ENCODE data around the gene ELAVL2. TPM values are rescaled to one million over a fixed set of nuclear protein-coding genes. Genes with fewer than 3 reads are reported as not detected.
A peak's percentile ranks its signal among the peaks of the same experiment; 100 is the strongest.

ELAVL2 gene
- total RNA-seq, 1 experiment from 2014 or later = 16.8 TPM

DNA sequence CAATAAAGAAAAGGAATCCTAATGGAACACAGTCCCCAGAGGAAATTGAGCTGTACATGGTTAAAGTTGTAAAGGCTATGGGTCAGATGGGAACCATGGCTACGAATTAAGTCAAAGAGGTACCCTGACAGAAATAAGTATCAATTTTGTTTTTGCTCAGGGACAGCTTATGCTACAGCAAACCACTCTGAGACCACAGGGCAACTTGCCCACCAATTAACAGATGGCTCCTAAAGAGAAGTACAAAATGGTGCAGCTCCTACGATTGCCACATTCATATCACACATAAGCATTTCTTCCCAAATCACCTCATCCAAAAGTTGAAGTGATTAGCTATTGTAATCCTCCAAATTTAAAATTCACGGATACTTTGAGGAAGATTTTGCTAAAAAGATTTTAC is 83.0 kb downstream of the ELAVL2 start:
- no peak overlapping the region for H2BK20ac ChIP-seq (ENCODE audit: low read depth, low read length, poor library complexity, severe bottlenecking)
- no peak overlapping the region for H3K18ac ChIP-seq (ENCODE audit: insufficient read length, low read depth, low read length)
- H3K4me1 ChIP-seq (ENCODE audit: insufficient read depth, low read length) = peaks cover 41% of the 10 kb centered on the region
- H3K27me3 ChIP-seq (ENCODE audit: insufficient read depth, low read length) = no peaks in the 10 kb centered on the region
- H3K4me1 Mint-ChIP-seq = peaks cover 67 to 79% of the 10 kb centered on the region in 2 experiments
- no peak overlapping the region for H3K23ac ChIP-seq (ENCODE audit: insufficient read length, low read depth, low read length)
- no peaks in the 10 kb centered on the region for H3K79me1 ChIP-seq (ENCODE audit: insufficient read depth, low read depth, low read length, poor library complexity, severe bottlenecking)
- WGBS (ENCODE audit: extremely low coverage, insufficient read length, low lambda C conversion rate) = no CpG with 5 or more reads among the region's 3 CpGs
- no peak overlapping the region for H4K8ac ChIP-seq (replicated peaks; ENCODE audit: insufficient read length, low read depth, low read length)
- H3K27ac ChIP-seq (ENCODE audit: insufficient read length, low read depth, low read length) = no peak overlapping the region
- no peak overlapping the region for H3K4me2 ChIP-seq (ENCODE audit: insufficient read depth, insufficient read length, low read length)
- H3K9ac ChIP-seq (ENCODE audit: extremely low read depth, insufficient read length, low read length) = no peak overlapping the region
- H3K23me2 ChIP-seq (ENCODE audit: insufficient read length, low read depth, low read length, poor library complexity, severe bottlenecking) = no peaks in the 10 kb centered on the region
- no peak overlapping the region for H2BK12ac ChIP-seq (ENCODE audit: insufficient read length, low read depth, low read length)
- no peaks in the 10 kb centered on the region for H3K27me3 Mint-ChIP-seq (ENCODE audit: low read depth)
- no peaks in the 10 kb centered on the region for H3K9me3 Mint-ChIP-seq
- no peak overlapping the region for H3T11ph ChIP-seq (ENCODE audit: low read length)
- peaks cover 23% of the 10 kb centered on the region; the same call in 1 of the 2 replicates for H3K79me2 ChIP-seq (ENCODE audit: insufficient read depth, low read length)
- H3K56ac ChIP-seq (ENCODE audit: insufficient read length, low read depth, low read length) = no peak overlapping the region
- no peaks in the 10 kb centered on the region for H4K20me1 ChIP-seq (ENCODE audit: control insufficient read depth, insufficient read depth, insufficient read length)
- H3K36me3 Mint-ChIP-seq (ENCODE audit: insufficient read depth in 1 of 3, low read depth in 3 of 3) = peaks cover 5 to 6% (median 5%) of the 10 kb centered on the region in 3 experiments
- no peak overlapping the region for H3K4ac ChIP-seq (ENCODE audit: low read depth, low read length)
- H3K14ac ChIP-seq (ENCODE audit: insufficient read depth, low read length) = no peak overlapping the region
- H2BK15ac ChIP-seq (ENCODE audit: low read depth, low read length) = no peak overlapping the region
- TF ChIP-seq, protein P1, sequence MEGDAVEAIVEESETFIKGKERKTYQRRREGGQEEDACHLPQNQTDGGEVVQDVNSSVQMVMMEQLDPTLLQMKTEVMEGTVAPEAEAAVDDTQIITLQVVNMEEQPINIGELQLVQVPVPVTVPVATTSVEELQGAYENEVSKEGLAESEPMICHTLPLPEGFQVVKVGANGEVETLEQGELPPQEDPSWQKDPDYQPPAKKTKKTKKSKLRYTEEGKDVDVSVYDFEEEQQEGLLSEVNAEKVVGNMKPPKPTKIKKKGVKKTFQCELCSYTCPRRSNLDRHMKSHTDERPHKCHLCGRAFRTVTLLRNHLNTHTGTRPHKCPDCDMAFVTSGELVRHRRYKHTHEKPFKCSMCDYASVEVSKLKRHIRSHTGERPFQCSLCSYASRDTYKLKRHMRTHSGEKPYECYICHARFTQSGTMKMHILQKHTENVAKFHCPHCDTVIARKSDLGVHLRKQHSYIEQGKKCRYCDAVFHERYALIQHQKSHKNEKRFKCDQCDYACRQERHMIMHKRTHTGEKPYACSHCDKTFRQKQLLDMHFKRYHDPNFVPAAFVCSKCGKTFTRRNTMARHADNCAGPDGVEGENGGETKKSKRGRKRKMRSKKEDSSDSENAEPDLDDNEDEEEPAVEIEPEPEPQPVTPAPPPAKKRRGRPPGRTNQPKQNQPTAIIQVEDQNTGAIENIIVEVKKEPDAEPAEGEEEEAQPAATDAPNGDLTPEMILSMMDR (conservative IDR thresholded peaks at IDR 0.05) = no peak
- no peak overlapping the region for H2AFZ ChIP-seq (ENCODE audit: low read length)
- no peaks in the 10 kb centered on the region for H3K9me3 ChIP-seq (ENCODE audit: control insufficient read depth, low read depth, low read length)
- H3K4me3 Mint-ChIP-seq = no peak overlapping the region
- H2BK120ac ChIP-seq (ENCODE audit: low read depth, low read length, poor library complexity, severe bottlenecking) = peak overlapping the region; percentile 42
- no peak overlapping the region for H2BK5ac ChIP-seq (ENCODE audit: insufficient read length, low read length)
- H3K27ac Mint-ChIP-seq = no peak overlapping the region; a peak in 1 of 7 replicates
- H4K91ac ChIP-seq (ENCODE audit: insufficient read length, low read depth, low read length) = no peak overlapping the region
- no peak overlapping the region for H4K5ac ChIP-seq (ENCODE audit: insufficient read length, low read depth, low read length)
- H2AK5ac ChIP-seq (ENCODE audit: insufficient read length, low read length) = no peak overlapping the region
- no peak for DNase-seq
